Measurements from ENCODE around the gene UGT1A9. TPM values are rescaled to one million over a fixed set of nuclear protein-coding genes. Genes with fewer than 3 reads are reported as not detected.
"Not testable (repeated sequence)": the region's sequence is repeated elsewhere in the genome, so short reads cannot be mapped to it uniquely, and the experiment has no call there.

UGT1A9 gene
- total RNA-seq, 1 donor from 2014 or later: not detected

GRCh38 chr2:233747283-233747544 is 75.5 kb downstream of the UGT1A9 start:
- TF ChIP-seq POLR2AphosphoS5 (IDR thresholded peaks at IDR 0.05; ENCODE audit: insufficient read depth in 1 of 2, low read depth in 1 of 2) (no peak), CTCF (IDR thresholded peaks at IDR 0.05) (no peak), POLR2A (IDR thresholded peaks at IDR 0.05) (no peak)
- Histone ChIP-seq H3K9me3 (no peaks in the 10 kb centered on the region), H3K27ac (no peak overlapping the region), H3K4me1 (no peaks in the 10 kb centered on the region), H3K27me3 (no peaks in the 10 kb centered on the region), H3K4me3 (no peak overlapping the region), H3K36me3 (no peaks in the 10 kb centered on the region)
- intact Hi-C loops (cut with DNase I): no loop called here
- no peak for DNase-seq (ENCODE audit: extremely low spot score in 2 of 2)

GRCh38 chr2:233750689-233751088 is 79.0 kb downstream of the UGT1A9 start:
- H3K4me1 ChIP-seq; H3K27me3 ChIP-seq; H3K9me3 ChIP-seq; H3K27ac ChIP-seq; intact Hi-C loops (cut with DNase I); H3K36me3 ChIP-seq; H3K4me3 ChIP-seq; DNase-seq (ENCODE audit: extremely low spot score in 2 of 2): not testable (repeated sequence)

- H3K27me3 ChIP-seq; H3K27ac ChIP-seq; H3K4me1 ChIP-seq; H3K4me3 ChIP-seq; H3K36me3 ChIP-seq; DNase-seq (ENCODE audit: extremely low spot score in 2 of 2); H3K9me3 ChIP-seq; intact Hi-C loops (cut with DNase I): not testable (repeated sequence)
These were observed 79.7 kb downstream of the UGT1A9 start for GRCh38 chr2:233751212-233752009.

- H3K27me3 ChIP-seq: no peaks in the 10 kb centered on the region
- no peaks in the 10 kb centered on the region for H3K9me3 ChIP-seq
- intact Hi-C loops (cut with DNase I): no loop called here
- H3K36me3 ChIP-seq: no peaks in the 10 kb centered on the region
- no peak overlapping the region for H3K27ac ChIP-seq
- TF ChIP-seq POLR2A (IDR thresholded peaks at IDR 0.05): no peak
- TF ChIP-seq CTCF (IDR thresholded peaks at IDR 0.05): no peak
- TF ChIP-seq POLR2AphosphoS5 (IDR thresholded peaks at IDR 0.05; ENCODE audit: insufficient read depth in 1 of 2, low read depth in 1 of 2): no peak
- H3K4me1 ChIP-seq: no peaks in the 10 kb centered on the region
- DNase-seq (ENCODE audit: extremely low spot score in 2 of 2): no peak
- H3K4me3 ChIP-seq: no peak overlapping the region
These were observed 83.3 kb downstream of the UGT1A9 start for GRCh38 chr2:233754872-233755611.

DNA sequence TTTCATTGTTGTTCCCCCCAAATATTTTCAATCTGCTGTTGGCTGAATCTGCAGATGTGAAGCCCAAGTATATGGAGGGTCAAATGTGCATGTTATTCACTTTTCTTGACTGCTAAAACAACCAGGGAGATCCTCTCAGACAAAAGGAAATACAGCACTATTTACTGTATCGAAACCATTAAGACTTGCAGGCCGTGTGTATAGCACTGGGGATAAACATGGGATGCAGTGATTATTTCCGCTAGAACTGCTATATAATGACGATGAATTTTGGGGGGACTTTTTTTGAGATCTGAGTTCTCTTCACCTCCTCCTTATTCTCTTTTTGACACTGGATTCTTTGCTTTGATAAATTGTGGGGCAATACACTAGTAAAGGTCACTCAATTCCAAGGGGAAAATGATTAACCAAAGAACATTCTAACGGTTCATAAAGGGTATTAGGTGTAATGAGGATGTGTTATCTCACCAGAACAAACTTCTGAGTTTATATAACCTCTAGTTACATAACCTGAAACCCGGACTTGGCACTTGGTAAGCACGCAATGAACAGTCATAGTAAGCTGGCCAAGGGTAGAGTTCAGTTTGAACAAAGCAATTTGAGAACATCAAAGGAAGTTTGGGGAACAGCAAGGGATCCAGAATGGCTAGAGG is 84.9 kb downstream of the UGT1A9 start:
- H3K36me3 ChIP-seq: no peaks in the 10 kb centered on the region
- intact Hi-C loops (cut with DNase I): no loop called here
- no peaks in the 10 kb centered on the region for H3K4me1 ChIP-seq
- H3K4me3 ChIP-seq: no peak overlapping the region
- TF ChIP-seq POLR2AphosphoS5 (IDR thresholded peaks at IDR 0.05; ENCODE audit: insufficient read depth in 1 of 2, low read depth in 1 of 2): no peak
- no peak for TF ChIP-seq CTCF (IDR thresholded peaks at IDR 0.05)
- no peak for TF ChIP-seq POLR2A (IDR thresholded peaks at IDR 0.05)
- no peaks in the 10 kb centered on the region for H3K27me3 ChIP-seq
- no peak for DNase-seq (ENCODE audit: extremely low spot score in 2 of 2)
- H3K27ac ChIP-seq: no peak overlapping the region
- no peaks in the 10 kb centered on the region for H3K9me3 ChIP-seq

GRCh38 chr2:233758141-233758540 is 86.4 kb downstream of the UGT1A9 start:
- no peak for DNase-seq (ENCODE audit: extremely low spot score in 2 of 2)
- Histone ChIP-seq H3K27ac (no peak overlapping the region), H3K4me3 (no peak overlapping the region), H3K9me3 (no peaks in the 10 kb centered on the region), H3K4me1 (no peaks in the 10 kb centered on the region), H3K36me3 (no peaks in the 10 kb centered on the region), H3K27me3 (no peaks in the 10 kb centered on the region)
- intact Hi-C loops (cut with DNase I): no loop called here
- TF ChIP-seq POLR2AphosphoS5 (IDR thresholded peaks at IDR 0.05; ENCODE audit: insufficient read depth in 1 of 2, low read depth in 1 of 2): no peak
- TF ChIP-seq CTCF (IDR thresholded peaks at IDR 0.05): no peak
- no peak for TF ChIP-seq POLR2A (IDR thresholded peaks at IDR 0.05)

Data from vagina (tissue), 2 donors.